ENCODE data around the gene CDK6.

Gene CDK6

GRCh38 chr7:92824901-92825480 is 11.4 kb downstream of the CDK6 start:
- no peak for DNase-seq

- DNase-seq = no peak
Measured at GRCh38 chr7:92824450-92824849, 11.9 kb downstream of the CDK6 start.

- DNase-seq = no peak
Measured at GRCh38 chr7:92823042-92823441, 13.3 kb downstream of the CDK6 start.

GRCh38 chr7:92820191-92820590 is 16.2 kb downstream of the CDK6 start:
- DNase-seq = no peak

- no peak for DNase-seq
Measured at GRCh38 chr7:92817398-92817797, 19.0 kb downstream of the CDK6 start.

GRCh38 chr7:92815412-92815811 is 21.0 kb downstream of the CDK6 start:
- no peak for DNase-seq

- peak; percentile 35 for DNase-seq
Measured at GRCh38 chr7:92813390-92814024, 22.9 kb downstream of the CDK6 start.

GRCh38 chr7:92811158-92811557 is 25.2 kb downstream of the CDK6 start:
- DNase-seq = no peak

- DNase-seq = peak; percentile 80
Measured at GRCh38 chr7:92809760-92810573, 26.4 kb downstream of the CDK6 start.

GRCh38 chr7:92809397-92809759 is 27.0 kb downstream of the CDK6 start:
- no peak for DNase-seq

GRCh38 chr7:92808635-92809034 is 27.7 kb downstream of the CDK6 start:
- DNase-seq = no peak

- DNase-seq = peak; percentile 51
Measured at GRCh38 chr7:92808006-92808405, 28.4 kb downstream of the CDK6 start.

- no peak for DNase-seq
Measured at GRCh38 chr7:92806496-92806895, 29.9 kb downstream of the CDK6 start.

GRCh38 chr7:92802406-92802805 is 34.0 kb downstream of the CDK6 start:
- DNase-seq = no peak

GRCh38 chr7:92799446-92800211 is 36.7 kb downstream of the CDK6 start:
- no peak for DNase-seq

GRCh38 chr7:92798517-92799249 is 37.7 kb downstream of the CDK6 start:
- DNase-seq = no peak

GRCh38 chr7:92797693-92798092 is 38.7 kb downstream of the CDK6 start:
- no peak for DNase-seq

GRCh38 chr7:92797284-92797683 is 39.1 kb downstream of the CDK6 start:
- no peak for DNase-seq

GRCh38 chr7:92794831-92795230 is 41.5 kb downstream of the CDK6 start:
- no peak for DNase-seq

GRCh38 chr7:92794391-92794790 is 42.0 kb downstream of the CDK6 start:
- no peak for DNase-seq

GRCh38 chr7:92793656-92794205 is 42.6 kb downstream of the CDK6 start:
- peak; percentile 17 for DNase-seq

- DNase-seq = peak; percentile 29
Measured at GRCh38 chr7:92790992-92791391, 45.4 kb downstream of the CDK6 start.

Measured in suppressor macrophage treated with lipopolysaccharide for 4 hours (primary cell).